GM18951 (cell line): Measurements from ENCODE around the gene LSP1.

Experiments
- POLR2A ChIP-seq: IDR thresholded peaks from 4 replicates; pipeline ENCODE4 v1.6.1; 2011; ENCODE audit warnings: mild to moderate bottlenecking; ENCODE audit not compliant: insufficient read length, insufficient read depth; ENCODE audit errors: extremely low read depth
- in situ Hi-C: fragments of 300-500 bp; cut with MboI; formaldehyde crosslinking; loops from one replicate; pipeline ENCODE4 v1.12.0; 2022; ENCODE audit warnings: low sequenced_read_pairs, mixed read lengths, inconsistent platforms; ENCODE audit not compliant: unreplicated experiment

LSP1 gene

GRCh38 chr11:1896468-1896867 lies 43.6 kb downstream of the LSP1 start:
- no peak for TF ChIP-seq POLR2A
- in situ Hi-C loops, result loop anchor here (5.0 kb wide), 1 partner anchor 46 kb away; no protein-coding TSS in a partner anchor

GRCh38 chr11:1896923-1897322 lies 44.0 kb downstream of the LSP1 start:
- TF ChIP-seq POLR2A, result no peak

GRCh38 chr11:1899090-1899489 lies 46.2 kb downstream of the LSP1 start:
- in situ Hi-C loops, result loop anchor here (5.0 kb wide), 1 partner anchor 43 kb away; no protein-coding TSS in a partner anchor
- no peak for TF ChIP-seq POLR2A

More at GRCh38 chr11:1896923-1897322, 44.0 kb downstream of the LSP1 start:
- in situ Hi-C loops, result loop anchor here (5.0 kb wide), 1 partner anchor 45 kb away; no protein-coding TSS in a partner anchor

- in situ Hi-C loops, result loop anchor here (5.0 kb wide), 1 partner anchor 43 kb away; no protein-coding TSS in a partner anchor
- no peak for TF ChIP-seq POLR2A
These were observed 46.8 kb downstream of the LSP1 start for GRCh38 chr11:1899686-1900085.

GRCh38 chr11:1906181-1906580 lies 53.3 kb downstream of the LSP1 start:
- in situ Hi-C loops, result no loop called here
- no peak for TF ChIP-seq POLR2A

GRCh38 chr11:1906611-1907423 lies 53.9 kb downstream of the LSP1 start:
- no peak for TF ChIP-seq POLR2A
- in situ Hi-C loops, result no loop called here

GRCh38 chr11:1908618-1909017 lies 55.7 kb downstream of the LSP1 start:
- in situ Hi-C loops, result no loop called here
- no peak for TF ChIP-seq POLR2A

- TF ChIP-seq POLR2A, result no peak
- in situ Hi-C loops, result no loop called here
These were observed 56.6 kb downstream of the LSP1 start for GRCh38 chr11:1909524-1909923.

- no peak for TF ChIP-seq POLR2A
- in situ Hi-C loops, result no loop called here
These were observed 59.5 kb downstream of the LSP1 start for GRCh38 chr11:1912289-1912878.

GRCh38 chr11:1913271-1914060 lies 60.6 kb downstream of the LSP1 start:
- in situ Hi-C loops, result no loop called here
- no peak for TF ChIP-seq POLR2A

GRCh38 chr11:1915795-1916131 lies 62.9 kb downstream of the LSP1 start:
- TF ChIP-seq POLR2A, result no peak
- in situ Hi-C loops, result no loop called here

- in situ Hi-C loops, result no loop called here
- peak; percentile 8 for TF ChIP-seq POLR2A
These were observed 63.5 kb downstream of the LSP1 start for GRCh38 chr11:1916132-1916985.
